Measurements from ENCODE around the gene PCDHGB6.
"Not testable (repeated sequence)": the region's sequence is repeated elsewhere in the genome, so short reads cannot be mapped to it uniquely, and the experiment has no call there.

Gene PCDHGB6

DNA sequence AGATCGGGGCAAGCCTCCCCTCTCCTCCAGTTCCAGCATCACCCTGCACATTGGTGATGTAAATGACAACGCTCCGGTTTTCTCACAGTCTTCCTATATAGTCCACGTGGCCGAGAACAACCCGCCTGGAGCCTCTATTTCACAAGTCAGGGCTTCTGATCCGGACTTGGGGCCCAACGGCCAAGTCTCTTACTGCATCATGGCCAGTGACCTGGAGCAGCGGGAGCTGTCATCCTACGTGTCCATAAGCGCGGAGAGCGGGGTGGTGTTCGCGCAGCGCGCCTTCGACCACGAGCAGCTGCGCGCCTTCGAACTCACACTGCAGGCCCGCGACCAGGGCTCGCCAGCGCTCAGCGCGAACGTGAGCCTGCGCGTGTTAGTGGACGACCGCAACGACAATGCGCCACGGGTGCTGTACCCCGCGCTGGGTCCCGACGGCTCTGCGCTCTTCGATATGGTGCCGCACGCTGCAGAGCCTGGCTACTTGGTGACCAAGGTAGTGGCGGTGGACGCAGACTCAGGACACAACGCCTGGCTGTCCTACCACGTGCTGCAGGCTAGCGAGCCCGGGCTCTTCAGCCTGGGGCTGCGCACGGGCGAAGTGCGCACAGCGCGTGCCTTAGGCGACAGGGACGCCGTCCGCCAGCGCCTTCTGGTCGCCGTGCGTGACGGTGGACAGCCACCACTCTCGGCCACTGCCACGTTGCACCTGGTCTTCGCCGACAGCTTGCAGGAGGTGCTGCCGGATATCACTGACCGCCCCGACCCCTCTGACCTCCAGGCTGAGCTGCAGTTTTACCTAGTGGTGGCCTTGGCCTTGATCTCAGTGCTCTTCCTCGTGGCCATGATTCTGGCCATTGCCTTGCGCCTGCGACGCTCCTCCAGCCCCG, 18.4 kb upstream of the PCDHGB6 start:
- peaks cover 0 to 5% of the 10 kb centered on the region in 2 donors for H3K27me3 ChIP-seq (ENCODE audit: control insufficient read depth in 1 of 2, insufficient read depth in 2 of 2, low read length in 2 of 2)
- H3K9me3 ChIP-seq (ENCODE audit: control insufficient read depth in 1 of 2, low read length in 2 of 2), result peaks cover 39 to 47% of the 10 kb centered on the region in 2 donors

DNA sequence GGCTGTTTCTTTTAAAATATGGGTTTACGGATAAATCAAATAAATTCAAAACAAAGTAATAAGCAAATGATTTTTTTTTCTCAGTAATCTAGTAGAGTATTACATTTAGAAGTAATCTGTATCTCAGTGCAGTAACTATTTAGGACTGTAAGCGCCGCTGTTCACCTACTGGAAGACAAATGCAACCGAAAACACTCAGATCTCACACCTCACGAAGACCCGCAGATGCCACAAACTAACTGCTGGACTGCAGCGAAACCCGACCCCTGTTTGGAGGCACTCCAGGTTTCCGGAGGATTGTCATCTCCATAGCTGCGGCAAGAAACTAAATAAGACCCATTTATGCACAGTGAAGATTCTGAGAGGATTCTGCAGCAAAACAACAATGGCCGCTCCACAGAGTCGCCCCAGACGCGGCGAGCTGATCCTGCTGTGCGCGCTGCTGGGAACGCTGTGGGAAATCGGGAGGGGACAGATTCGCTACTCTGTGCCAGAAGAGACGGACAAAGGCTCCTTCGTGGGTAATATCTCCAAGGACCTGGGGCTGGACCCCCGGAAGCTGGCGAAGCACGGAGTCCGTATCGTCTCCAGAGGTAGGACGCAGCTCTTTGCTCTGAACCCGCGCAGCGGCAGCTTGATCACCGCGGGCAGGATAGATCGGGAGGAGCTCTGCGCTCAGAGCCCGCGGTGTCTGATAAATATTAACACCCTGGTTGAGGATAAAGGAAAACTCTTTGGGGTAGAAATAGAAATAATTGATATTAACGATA, 15.2 kb upstream of the PCDHGB6 start, which contains the start of gene PCDHGA8:
TSS of gene PCDHGA8 (plus strand) at position 205 of the 770 bp plus-strand sequence. CDS start at position 386, 181 bp downstream.
- H3K27me3 ChIP-seq (ENCODE audit: control insufficient read depth in 1 of 2, insufficient read depth in 2 of 2, low read length in 2 of 2), result no peaks in the 10 kb centered on the region
- H3K9me3 ChIP-seq (ENCODE audit: control insufficient read depth in 1 of 2, low read length in 2 of 2), result peaks cover 36 to 38% of the 10 kb centered on the region in 2 donors
- no peaks in the 10 kb centered on the region for H3K36me3 ChIP-seq (ENCODE audit: control insufficient read depth in 1 of 2, insufficient read depth in 2 of 2, low read length in 2 of 2)
- no peak within 1 kb of the TSS for H3K9ac ChIP-seq (ENCODE audit: low read depth in 1 of 2, low read length in 2 of 2)
- no peaks in the 10 kb centered on the region for H3K4me1 ChIP-seq (ENCODE audit: control insufficient read depth in 1 of 2, insufficient read depth in 2 of 2, low read length in 2 of 2)
- H3K27ac ChIP-seq (ENCODE audit: low read depth, low read length), result no peak within 1 kb of the TSS
- H3K4me3 ChIP-seq (ENCODE audit: low read depth in 1 of 2, low read length in 2 of 2), result no peak within 1 kb of the TSS

More for the DNA sequence above, 18.4 kb upstream of the PCDHGB6 start:
- no peak overlapping the region for H3K4me3 ChIP-seq (ENCODE audit: low read depth in 1 of 2, low read length in 2 of 2)
- H3K36me3 ChIP-seq (ENCODE audit: control insufficient read depth in 1 of 2, insufficient read depth in 2 of 2, low read length in 2 of 2), result no peaks in the 10 kb centered on the region
- no peak overlapping the region for H3K27ac ChIP-seq (ENCODE audit: low read depth, low read length)
- H3K4me1 ChIP-seq (ENCODE audit: control insufficient read depth in 1 of 2, insufficient read depth in 2 of 2, low read length in 2 of 2), result no peaks in the 10 kb centered on the region
- no peak overlapping the region for H3K9ac ChIP-seq (ENCODE audit: low read depth in 1 of 2, low read length in 2 of 2)

DNA sequence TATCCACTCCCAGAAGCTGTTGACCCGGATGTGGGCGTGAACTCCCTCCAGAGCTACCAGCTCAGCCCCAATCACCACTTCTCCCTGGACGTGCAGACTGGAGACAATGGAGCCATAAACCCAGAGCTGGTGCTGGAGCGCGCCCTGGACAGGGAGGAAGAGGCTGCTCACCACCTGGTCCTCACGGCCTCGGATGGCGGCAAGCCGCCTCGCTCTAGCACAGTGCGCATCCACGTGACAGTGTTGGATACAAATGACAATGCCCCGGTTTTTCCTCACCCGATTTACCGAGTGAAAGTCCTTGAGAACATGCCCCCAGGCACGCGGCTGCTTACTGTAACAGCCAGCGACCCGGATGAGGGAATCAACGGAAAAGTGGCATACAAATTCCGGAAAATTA, 14.6 kb upstream of the PCDHGB6 start:
- no peaks in the 10 kb centered on the region for H3K36me3 ChIP-seq (ENCODE audit: control insufficient read depth in 1 of 2, insufficient read depth in 2 of 2, low read length in 2 of 2)
- H3K4me3 ChIP-seq (ENCODE audit: low read depth in 1 of 2, low read length in 2 of 2), result no peak overlapping the region
- peaks cover 34 to 36% of the 10 kb centered on the region in 2 donors for H3K9me3 ChIP-seq (ENCODE audit: control insufficient read depth in 1 of 2, low read length in 2 of 2)
- no peaks in the 10 kb centered on the region for H3K27me3 ChIP-seq (ENCODE audit: control insufficient read depth in 1 of 2, insufficient read depth in 2 of 2, low read length in 2 of 2)
- H3K9ac ChIP-seq (ENCODE audit: low read depth in 1 of 2, low read length in 2 of 2), result no peak overlapping the region
- no peaks in the 10 kb centered on the region for H3K4me1 ChIP-seq (ENCODE audit: control insufficient read depth in 1 of 2, insufficient read depth in 2 of 2, low read length in 2 of 2)
- no peak overlapping the region for H3K27ac ChIP-seq (ENCODE audit: low read depth, low read length)

DNA sequence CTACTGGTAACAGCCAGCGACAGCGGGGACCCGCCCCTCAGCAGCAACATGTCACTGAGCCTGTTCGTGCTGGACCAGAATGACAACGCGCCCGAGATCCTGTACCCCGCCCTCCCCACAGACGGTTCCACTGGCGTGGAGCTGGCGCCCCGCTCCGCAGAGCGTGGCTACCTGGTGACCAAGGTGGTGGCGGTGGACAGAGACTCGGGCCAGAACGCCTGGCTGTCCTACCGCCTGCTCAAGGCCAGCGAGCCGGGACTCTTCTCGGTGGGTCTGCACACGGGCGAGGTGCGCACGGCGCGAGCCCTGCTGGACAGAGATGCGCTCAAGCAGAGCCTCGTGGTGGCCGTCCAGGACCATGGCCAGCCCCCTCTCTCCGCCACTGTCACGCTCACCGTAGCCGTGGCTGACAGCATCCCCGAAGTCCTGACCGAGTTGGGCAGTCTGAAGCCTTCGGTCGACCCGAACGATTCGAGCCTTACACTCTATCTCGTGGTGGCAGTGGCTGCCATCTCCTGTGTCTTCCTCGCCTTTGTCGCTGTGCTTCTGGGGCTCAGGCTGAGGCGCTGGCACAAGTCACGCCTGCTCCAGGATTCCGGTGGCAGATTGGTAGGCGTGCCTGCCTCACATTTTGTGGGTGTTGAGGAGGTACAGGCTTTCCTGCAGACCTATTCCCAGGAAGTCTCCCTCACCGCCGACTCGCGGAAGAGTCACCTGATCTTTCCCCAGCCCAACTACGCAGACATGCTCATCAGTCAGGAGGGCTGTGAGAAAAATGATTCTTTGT, 13.2 kb upstream of the PCDHGB6 start:
- H3K9ac ChIP-seq (ENCODE audit: low read depth in 1 of 2, low read length in 2 of 2); H3K27me3 ChIP-seq (ENCODE audit: control insufficient read depth in 1 of 2, insufficient read depth in 2 of 2, low read length in 2 of 2); H3K4me1 ChIP-seq (ENCODE audit: control insufficient read depth in 1 of 2, insufficient read depth in 2 of 2, low read length in 2 of 2); H3K27ac ChIP-seq (ENCODE audit: low read depth, low read length); H3K36me3 ChIP-seq (ENCODE audit: control insufficient read depth in 1 of 2, insufficient read depth in 2 of 2, low read length in 2 of 2): not testable (repeated sequence)
- Histone ChIP-seq H3K4me3 (ENCODE audit: low read depth in 1 of 2, low read length in 2 of 2) (peak overlapping the region in 1 of 2 donors; percentile 5), H3K9me3 (ENCODE audit: control insufficient read depth in 1 of 2, low read length in 2 of 2) (peaks cover 32 to 34% of the 10 kb centered on the region in 2 donors)

DNA sequence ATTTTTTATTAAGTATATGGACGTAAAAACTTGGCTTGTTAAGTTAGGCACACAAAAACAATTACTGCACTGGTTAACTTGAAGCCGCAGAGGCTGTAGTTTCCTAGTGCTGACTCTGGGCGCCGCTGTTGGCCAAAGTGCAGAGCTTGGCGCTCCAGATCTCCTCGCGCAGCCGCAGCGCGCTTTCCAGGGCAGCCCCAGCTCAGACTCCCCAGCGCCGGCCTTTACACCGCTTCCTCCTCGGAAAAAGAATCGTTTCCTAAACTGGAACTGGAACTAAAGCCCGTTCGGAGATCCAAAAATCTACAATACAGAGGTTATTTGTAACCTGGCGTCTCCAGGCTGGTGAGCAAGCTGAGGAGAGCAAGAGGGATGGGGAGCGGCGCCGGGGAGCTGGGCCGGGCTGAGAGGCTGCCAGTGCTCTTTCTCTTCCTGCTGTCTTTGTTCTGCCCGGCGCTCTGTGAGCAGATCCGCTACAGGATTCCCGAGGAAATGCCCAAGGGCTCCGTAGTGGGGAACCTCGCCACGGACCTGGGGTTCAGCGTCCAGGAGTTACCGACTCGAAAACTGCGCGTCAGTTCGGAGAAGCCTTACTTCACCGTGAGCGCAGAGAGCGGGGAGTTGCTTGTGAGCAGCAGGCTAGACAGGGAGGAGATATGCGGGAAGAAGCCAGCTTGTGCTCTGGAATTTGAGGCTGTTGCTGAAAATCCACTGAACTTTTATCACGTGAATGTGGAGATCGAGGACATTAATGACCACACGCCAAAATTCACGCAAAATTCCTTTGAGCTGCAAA, 9.9 kb upstream of the PCDHGB6 start, which contains the start of gene PCDHGB5:
TSS of gene PCDHGB5 (plus strand) at position 192 of the 796 bp plus-strand sequence. CDS start at position 373, 181 bp downstream.
- not testable (repeated sequence) for H3K4me1 ChIP-seq (ENCODE audit: control insufficient read depth in 1 of 2, insufficient read depth in 2 of 2, low read length in 2 of 2); H3K27ac ChIP-seq (ENCODE audit: low read depth, low read length); H3K27me3 ChIP-seq (ENCODE audit: control insufficient read depth in 1 of 2, insufficient read depth in 2 of 2, low read length in 2 of 2); H3K36me3 ChIP-seq (ENCODE audit: control insufficient read depth in 1 of 2, insufficient read depth in 2 of 2, low read length in 2 of 2); H3K9ac ChIP-seq (ENCODE audit: low read depth in 1 of 2, low read length in 2 of 2)
- peaks cover 26 to 38% of the 10 kb centered on the region in 2 donors for H3K9me3 ChIP-seq (ENCODE audit: control insufficient read depth in 1 of 2, low read length in 2 of 2)
- peak within 1 kb of the TSS in 1 of 2 donors; percentile 32 for H3K4me3 ChIP-seq (ENCODE audit: low read depth in 1 of 2, low read length in 2 of 2)

DNA sequence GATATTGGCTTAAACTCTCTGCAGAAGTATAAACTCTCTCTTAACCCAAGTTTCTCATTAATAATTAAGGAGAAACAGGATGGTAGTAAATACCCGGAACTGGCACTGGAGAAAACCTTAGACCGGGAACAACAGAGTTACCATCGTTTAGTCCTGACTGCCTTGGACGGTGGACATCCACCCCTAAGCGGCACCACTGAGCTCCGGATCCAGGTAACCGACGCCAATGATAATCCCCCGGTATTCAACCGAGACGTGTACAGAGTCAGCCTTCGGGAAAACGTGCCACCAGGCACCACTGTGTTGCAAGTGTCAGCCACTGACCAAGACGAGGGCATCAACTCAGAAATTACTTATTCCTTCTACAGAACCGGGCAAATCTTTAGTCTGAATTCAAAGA, 9.2 kb upstream of the PCDHGB6 start:
- no peaks in the 10 kb centered on the region for H3K4me1 ChIP-seq (ENCODE audit: control insufficient read depth in 1 of 2, insufficient read depth in 2 of 2, low read length in 2 of 2)
- no peaks in the 10 kb centered on the region for H3K27me3 ChIP-seq (ENCODE audit: control insufficient read depth in 1 of 2, insufficient read depth in 2 of 2, low read length in 2 of 2)
- H3K9me3 ChIP-seq (ENCODE audit: control insufficient read depth in 1 of 2, low read length in 2 of 2), result peaks cover 24 to 37% of the 10 kb centered on the region in 2 donors
- H3K27ac ChIP-seq (ENCODE audit: low read depth, low read length), result no peak overlapping the region
- no peak overlapping the region for H3K9ac ChIP-seq (ENCODE audit: low read depth in 1 of 2, low read length in 2 of 2)
- H3K4me3 ChIP-seq (ENCODE audit: low read depth in 1 of 2, low read length in 2 of 2), result peak overlapping the region in 1 of 2 donors; percentile 32
- H3K36me3 ChIP-seq (ENCODE audit: control insufficient read depth in 1 of 2, insufficient read depth in 2 of 2, low read length in 2 of 2), result no peaks in the 10 kb centered on the region

DNA sequence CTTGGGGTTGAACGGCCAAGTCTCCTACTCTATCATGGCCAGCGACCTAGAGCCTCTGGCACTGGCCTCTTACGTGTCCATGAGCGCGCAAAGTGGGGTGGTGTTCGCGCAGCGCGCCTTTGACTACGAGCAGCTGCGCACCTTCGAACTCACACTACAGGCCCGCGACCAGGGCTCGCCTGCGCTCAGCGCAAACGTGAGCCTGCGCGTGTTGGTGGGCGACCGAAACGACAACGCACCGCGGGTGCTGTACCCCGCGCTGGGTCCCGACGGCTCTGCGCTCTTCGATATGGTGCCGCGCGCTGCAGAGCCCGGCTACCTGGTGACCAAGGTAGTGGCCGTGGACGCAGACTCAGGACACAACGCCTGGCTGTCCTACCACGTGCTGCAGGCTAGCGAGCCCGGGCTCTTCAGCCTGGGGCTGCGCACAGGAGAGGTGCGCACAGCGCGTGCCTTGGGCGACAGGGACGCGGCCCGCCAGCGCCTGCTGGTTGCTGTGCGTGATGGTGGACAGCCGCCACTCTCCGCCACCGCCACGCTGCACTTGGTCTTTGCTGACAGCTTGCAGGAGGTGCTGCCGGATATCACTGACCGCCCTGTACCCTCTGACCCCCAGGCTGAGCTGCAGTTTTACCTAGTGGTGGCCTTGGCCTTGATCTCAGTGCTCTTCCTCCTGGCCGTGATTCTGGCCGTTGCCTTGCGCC, 8.1 kb upstream of the PCDHGB6 start:
- Histone ChIP-seq H3K4me1 (ENCODE audit: control insufficient read depth in 1 of 2, insufficient read depth in 2 of 2, low read length in 2 of 2) (no peaks in the 10 kb centered on the region), H3K27ac (ENCODE audit: low read depth, low read length) (no peak overlapping the region), H3K4me3 (ENCODE audit: low read depth in 1 of 2, low read length in 2 of 2) (no peak overlapping the region), H3K9ac (ENCODE audit: low read depth in 1 of 2, low read length in 2 of 2) (no peak overlapping the region), H3K36me3 (ENCODE audit: control insufficient read depth in 1 of 2, insufficient read depth in 2 of 2, low read length in 2 of 2) (no peaks in the 10 kb centered on the region), H3K9me3 (ENCODE audit: control insufficient read depth in 1 of 2, low read length in 2 of 2) (peaks cover 17 to 43% of the 10 kb centered on the region in 2 donors), H3K27me3 (ENCODE audit: control insufficient read depth in 1 of 2, insufficient read depth in 2 of 2, low read length in 2 of 2) (no peaks in the 10 kb centered on the region)

DNA sequence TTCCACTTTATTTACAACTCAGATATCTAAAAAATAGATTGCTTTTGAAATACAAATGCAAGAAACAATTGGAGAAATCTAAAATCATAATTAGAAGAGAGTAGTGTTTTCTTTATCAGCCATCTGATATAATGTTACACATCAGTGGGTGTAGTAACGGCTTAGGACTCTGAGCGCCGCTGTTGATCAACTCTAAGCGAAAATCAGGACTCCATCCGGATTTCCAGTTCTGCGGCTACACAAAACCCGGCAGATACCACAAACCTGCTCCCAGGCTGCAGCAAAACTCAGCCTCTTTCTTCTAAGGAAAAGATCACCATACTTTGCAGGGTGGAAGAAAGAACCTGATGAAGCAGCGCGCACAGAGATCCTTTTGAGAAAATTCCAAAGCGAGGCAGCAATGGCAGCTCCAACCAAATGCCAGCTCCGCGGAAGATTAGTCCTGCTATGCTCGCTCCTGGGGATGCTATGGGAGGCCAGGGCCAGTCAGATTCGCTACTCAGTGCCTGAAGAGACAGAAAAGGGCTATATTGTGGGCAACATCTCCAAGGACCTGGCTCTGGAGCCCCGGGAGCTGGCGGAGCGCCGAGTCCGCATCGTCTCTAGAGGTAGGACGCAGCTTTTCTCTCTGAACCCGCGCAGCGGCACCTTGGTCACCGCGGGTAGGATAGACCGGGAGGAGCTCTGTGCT, 5.1 kb upstream of the PCDHGB6 start, which contains the start of gene PCDHGA9:
TSS of gene PCDHGA9 (plus strand) at position 226 of the 691 bp plus-strand sequence. CDS start at position 401, 175 bp downstream.
- no peak within 1 kb of the TSS for H3K27ac ChIP-seq (ENCODE audit: low read depth, low read length)
- H3K27me3 ChIP-seq (ENCODE audit: control insufficient read depth in 1 of 2, insufficient read depth in 2 of 2, low read length in 2 of 2), result no peaks in the 10 kb centered on the region
- peaks cover 19 to 45% of the 10 kb centered on the region in 2 donors for H3K9me3 ChIP-seq (ENCODE audit: control insufficient read depth in 1 of 2, low read length in 2 of 2)
- H3K4me3 ChIP-seq (ENCODE audit: low read depth in 1 of 2, low read length in 2 of 2), result peak within 1 kb of the TSS; percentile 16 to 29
- no peaks in the 10 kb centered on the region for H3K4me1 ChIP-seq (ENCODE audit: control insufficient read depth in 1 of 2, insufficient read depth in 2 of 2, low read length in 2 of 2)
- H3K9ac ChIP-seq (ENCODE audit: low read depth in 1 of 2, low read length in 2 of 2), result no peak within 1 kb of the TSS
- no peaks in the 10 kb centered on the region for H3K36me3 ChIP-seq (ENCODE audit: control insufficient read depth in 1 of 2, insufficient read depth in 2 of 2, low read length in 2 of 2)
